Caco-2 (cell line): ENCODE data around the gene NAP1L4. TPM values are rescaled to one million over a fixed set of nuclear protein-coding genes. Genes with fewer than 3 reads are reported as not detected.
A peak's percentile ranks its signal among the peaks of the same experiment; 100 is the strongest.

ENCODE experiments used
- BruUV-seq: library from RNA; stranded (reverse); fragments of 400-500 nt; replicated peaks from 2 replicates; lab custom pipeline; 2021; lab: Mats Ljungman, UMichigan
- CTCF ChIA-PET: fragments of 300-600 bp; sonication (Branson Sonifier 250); formaldehyde crosslinking; loops from one replicate; lab custom pipeline; 2022; ENCODE audit warnings: antibody characterized with exemption; lab: Charles Lee
- POLR2A ChIA-PET: fragments of 300-600 bp; sonication (Branson Sonifier 250); formaldehyde crosslinking; loops from one replicate; lab custom pipeline; 2022; ENCODE audit warnings: antibody characterized with exemption; lab: Charles Lee
- DNase-seq, 2 experiments: peaks; one replicate each; pipeline versions ENCODE4 v3.0.0 to v3.0.0-alpha.2; 2020 to 2022
- H3K27me3 ChIP-seq: replicated peaks from 2 replicates; pipeline ENCODE4 v1.6.0; 2011; ENCODE audit warnings: low read length; ENCODE audit not compliant: control insufficient read depth, insufficient read depth
- H3K36me3 ChIP-seq: 2 replicates; pipeline ENCODE4 v1.5.1; 2011; ENCODE audit warnings: low read length; ENCODE audit not compliant: control insufficient read depth, insufficient read depth
- H3K4me1 ChIP-seq: fragments of 250-450 bp; sonication (Bioruptor Pico); 2 replicates; pipeline ENCODE4 v1.5.1; 2020; ENCODE audit warnings: mild to moderate bottlenecking
- H3K4me3 ChIP-seq: 2 replicates; pipeline ENCODE4 v1.5.1; 2011; ENCODE audit warnings: low read depth, mild to moderate bottlenecking, control low read depth, low read length
- H3K9me3 ChIP-seq: fragments of 250-450 bp; sonication (Bioruptor Pico); 2 replicates; pipeline ENCODE4 v1.5.1; 2020; ENCODE audit warnings: mild to moderate bottlenecking, moderate library complexity
- H3K27ac Mint-ChIP-seq: one replicate; pipeline ENCODE4 v1.8.0; 2022; ENCODE audit warnings: mixed read lengths; ENCODE audit not compliant: unreplicated experiment
- H3K27me3 Mint-ChIP-seq: one replicate; pipeline ENCODE4 v1.8.0; 2022; ENCODE audit warnings: mixed read lengths; ENCODE audit not compliant: insufficient read depth, unreplicated experiment
- H3K36me3 Mint-ChIP-seq: one replicate; pipeline ENCODE4 v1.8.0; 2022; ENCODE audit warnings: mild to moderate bottlenecking, mixed read lengths; ENCODE audit not compliant: insufficient read depth, unreplicated experiment
- H3K4me1 Mint-ChIP-seq: one replicate; pipeline ENCODE4 v1.8.0; 2022; ENCODE audit warnings: low read depth, mixed read lengths; ENCODE audit not compliant: unreplicated experiment
- H3K4me3 Mint-ChIP-seq: one replicate; pipeline ENCODE4 v1.8.0; 2022; ENCODE audit warnings: mild to moderate bottlenecking, moderate library complexity, mixed read lengths; ENCODE audit not compliant: unreplicated experiment
- H3K9me3 Mint-ChIP-seq: one replicate; pipeline ENCODE4 v1.8.0; 2022; ENCODE audit warnings: mixed read lengths; ENCODE audit not compliant: unreplicated experiment
- intact Hi-C: fragments of 100-400 bp; cut with micrococcal nuclease; formaldehyde crosslinking; loops from one replicate; pipeline ENCODE4 v1.10.0; 2022; ENCODE audit not compliant: unreplicated experiment
- total RNA-seq: library from RNA; stranded (reverse); gene quantifications from 2 replicates; pipeline ENCODE4 v1.2.3, GENCODE V29; 2022
- TF ChIP-seq, protein P1 (sequence below), 2 experiments: fragments of 200-600 bp in 1 of 2; IDR thresholded peaks; 1 replicate in 1 of 2; 2 replicates in 1 of 2; pipeline versions ENCODE4 v1.5.1 to v1.8.0; 2011 to 2022; ENCODE audit warnings: antibody characterized with exemption in 1 of 2, control low read depth in 1 of 2, inconsistent platforms in 1 of 2, low read depth in 1 of 2, low read length in 1 of 2, mild to moderate bottlenecking in 1 of 2, moderate library complexity in 1 of 2; ENCODE audit not compliant: insufficient read depth in 1 of 2, severe bottlenecking in 1 of 2, unreplicated experiment in 1 of 2

The NAP1L4 gene
- total RNA-seq, 1 experiment from 2014 or later = 215 TPM

DNA sequence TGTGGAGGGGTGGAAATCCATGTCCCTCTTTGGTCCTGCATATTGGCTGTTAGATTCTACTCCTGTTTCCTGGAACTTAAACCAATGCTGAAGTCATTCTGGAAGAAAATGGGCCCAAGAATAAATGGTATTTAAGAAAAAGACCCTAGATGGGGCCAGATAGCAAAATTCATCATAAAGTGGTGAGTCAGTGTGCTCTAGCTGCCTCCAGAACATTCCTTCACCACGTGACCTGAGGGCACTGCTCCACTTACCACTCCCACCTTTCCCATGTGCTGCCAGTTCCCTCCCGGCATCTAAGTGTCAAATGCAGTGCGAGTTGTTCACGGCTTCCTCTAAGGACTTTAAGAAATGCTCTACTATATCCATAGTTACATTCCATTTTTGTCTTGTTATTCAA is 30.9 kb upstream of the NAP1L4 start:
- intact Hi-C loops = loop anchor here (5.0 kb wide), 2 partner anchors 46 to 69 kb away; no protein-coding TSS in a partner anchor
- ChIA-PET CTCF (interaction anchor here (1.8 kb wide), 1 partner anchor 14 kb away, joined by 3 read pairs; no protein-coding TSS in a partner anchor), POLR2A (no interaction called here)
- Mint-ChIP-seq H3K27ac (peak overlapping the region; percentile 36), H3K27me3 (no peaks in the 10 kb centered on the region), H3K36me3 (peaks cover 77% of the 10 kb centered on the region), H3K4me1 (peaks cover 24% of the 10 kb centered on the region), H3K4me3 (no peak overlapping the region), H3K9me3 (no peaks in the 10 kb centered on the region)
- no peak for DNase-seq
- no peaks in the 10 kb centered on the region; the same call in none of the 2 replicates for H3K36me3 ChIP-seq
- peaks cover 9% of the 10 kb centered on the region; the same call in 1 of the 2 replicates for H3K4me1 ChIP-seq
- no TSS peak for BruUV-seq
- H3K9me3 ChIP-seq = no peaks in the 10 kb centered on the region
- no peak overlapping the region for H3K4me3 ChIP-seq
- TF ChIP-seq, protein P1, sequence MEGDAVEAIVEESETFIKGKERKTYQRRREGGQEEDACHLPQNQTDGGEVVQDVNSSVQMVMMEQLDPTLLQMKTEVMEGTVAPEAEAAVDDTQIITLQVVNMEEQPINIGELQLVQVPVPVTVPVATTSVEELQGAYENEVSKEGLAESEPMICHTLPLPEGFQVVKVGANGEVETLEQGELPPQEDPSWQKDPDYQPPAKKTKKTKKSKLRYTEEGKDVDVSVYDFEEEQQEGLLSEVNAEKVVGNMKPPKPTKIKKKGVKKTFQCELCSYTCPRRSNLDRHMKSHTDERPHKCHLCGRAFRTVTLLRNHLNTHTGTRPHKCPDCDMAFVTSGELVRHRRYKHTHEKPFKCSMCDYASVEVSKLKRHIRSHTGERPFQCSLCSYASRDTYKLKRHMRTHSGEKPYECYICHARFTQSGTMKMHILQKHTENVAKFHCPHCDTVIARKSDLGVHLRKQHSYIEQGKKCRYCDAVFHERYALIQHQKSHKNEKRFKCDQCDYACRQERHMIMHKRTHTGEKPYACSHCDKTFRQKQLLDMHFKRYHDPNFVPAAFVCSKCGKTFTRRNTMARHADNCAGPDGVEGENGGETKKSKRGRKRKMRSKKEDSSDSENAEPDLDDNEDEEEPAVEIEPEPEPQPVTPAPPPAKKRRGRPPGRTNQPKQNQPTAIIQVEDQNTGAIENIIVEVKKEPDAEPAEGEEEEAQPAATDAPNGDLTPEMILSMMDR (IDR thresholded peaks at IDR 0.05; ENCODE audit: insufficient read depth in 1 of 2, low read depth in 1 of 2, low read length in 1 of 2, severe bottlenecking in 1 of 2, unreplicated experiment in 1 of 2) = no peak
- H3K27me3 ChIP-seq = no peaks in the 10 kb centered on the region

GRCh38 chr11:3022300-3022967 is 30.3 kb upstream of the NAP1L4 start:
- ChIA-PET CTCF (interaction anchor here (0.6 kb wide), 1 partner anchor 871 kb away, joined by 4 read pairs; no protein-coding TSS in a partner anchor), POLR2A (no interaction called here)
- TF ChIP-seq, protein P1 (IDR thresholded peaks at IDR 0.05; ENCODE audit: insufficient read depth in 1 of 2, low read depth in 1 of 2, low read length in 1 of 2, severe bottlenecking in 1 of 2, unreplicated experiment in 1 of 2) = no peak
- no peak overlapping the region for H3K4me3 ChIP-seq
- H3K36me3 Mint-ChIP-seq = peaks cover 80% of the 10 kb centered on the region
- intact Hi-C loops = loop anchor here (5.0 kb wide), 2 partner anchors 45 to 70 kb away; no protein-coding TSS in a partner anchor
- H3K36me3 ChIP-seq = no peaks in the 10 kb centered on the region; the same call in none of the 2 replicates
- H3K9me3 ChIP-seq = no peaks in the 10 kb centered on the region
- H3K4me3 Mint-ChIP-seq = no peak overlapping the region
- peaks cover 9% of the 10 kb centered on the region; the same call in 1 of the 2 replicates for H3K4me1 ChIP-seq
- H3K27ac Mint-ChIP-seq = peak overlapping the region; percentile 36
- no peaks in the 10 kb centered on the region for H3K9me3 Mint-ChIP-seq
- no peaks in the 10 kb centered on the region for H3K27me3 ChIP-seq
- DNase-seq = no peak
- BruUV-seq = no TSS peak
- peaks cover 24% of the 10 kb centered on the region for H3K4me1 Mint-ChIP-seq
- H3K27me3 Mint-ChIP-seq = no peaks in the 10 kb centered on the region

DNA sequence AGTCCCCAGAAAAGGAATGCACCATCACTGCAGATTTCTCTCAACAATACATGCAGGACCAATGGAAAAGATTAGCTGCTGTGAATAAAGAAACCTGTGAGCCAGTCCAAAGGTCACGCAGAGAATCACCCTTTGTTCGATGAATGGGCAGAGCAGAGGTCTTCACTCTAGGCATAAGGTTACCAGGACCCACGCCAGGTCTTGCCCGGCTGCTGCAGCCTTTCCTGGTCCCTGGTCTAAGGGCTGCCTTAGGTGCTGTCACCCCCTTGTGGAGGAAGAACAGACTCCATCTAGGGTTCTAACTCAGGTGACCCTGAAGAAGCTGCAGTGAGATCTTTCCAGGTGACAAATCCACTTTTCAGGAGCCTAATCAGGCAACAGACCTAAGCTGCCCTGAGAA is 29.0 kb upstream of the NAP1L4 start:
- intact Hi-C loops = loop anchor here (5.0 kb wide), 2 partner anchors 44 to 71 kb away; no protein-coding TSS in a partner anchor
- Mint-ChIP-seq H3K27me3 (no peaks in the 10 kb centered on the region), H3K9me3 (no peaks in the 10 kb centered on the region), H3K4me1 (peaks cover 24% of the 10 kb centered on the region), H3K36me3 (peaks cover 86% of the 10 kb centered on the region), H3K4me3 (no peak overlapping the region), H3K27ac (no peak overlapping the region)
- Histone ChIP-seq H3K4me3 (no peak overlapping the region), H3K9me3 (no peaks in the 10 kb centered on the region), H3K36me3 (no peaks in the 10 kb centered on the region; the same call in none of the 2 replicates), H3K27me3 (no peaks in the 10 kb centered on the region), H3K4me1 (peaks cover 9% of the 10 kb centered on the region; the same call in 1 of the 2 replicates)
- ChIA-PET POLR2A (no interaction called here), CTCF (interaction anchor here (0.6 to 1.5 kb wide), 5 partner anchors 67 to 550 kb away, joined by 3 to 7 read pairs (median 5); no protein-coding TSS in a partner anchor)
- no TSS peak for BruUV-seq
- TF ChIP-seq, protein P1 (IDR thresholded peaks at IDR 0.05; ENCODE audit: insufficient read depth in 1 of 2, low read depth in 1 of 2, low read length in 1 of 2, severe bottlenecking in 1 of 2, unreplicated experiment in 1 of 2) = peak; percentile 53 to 86
- DNase-seq = peak in 1 of 2 experiments; percentile 59
